ENCODE results near the gene PAOX.

DNA sequence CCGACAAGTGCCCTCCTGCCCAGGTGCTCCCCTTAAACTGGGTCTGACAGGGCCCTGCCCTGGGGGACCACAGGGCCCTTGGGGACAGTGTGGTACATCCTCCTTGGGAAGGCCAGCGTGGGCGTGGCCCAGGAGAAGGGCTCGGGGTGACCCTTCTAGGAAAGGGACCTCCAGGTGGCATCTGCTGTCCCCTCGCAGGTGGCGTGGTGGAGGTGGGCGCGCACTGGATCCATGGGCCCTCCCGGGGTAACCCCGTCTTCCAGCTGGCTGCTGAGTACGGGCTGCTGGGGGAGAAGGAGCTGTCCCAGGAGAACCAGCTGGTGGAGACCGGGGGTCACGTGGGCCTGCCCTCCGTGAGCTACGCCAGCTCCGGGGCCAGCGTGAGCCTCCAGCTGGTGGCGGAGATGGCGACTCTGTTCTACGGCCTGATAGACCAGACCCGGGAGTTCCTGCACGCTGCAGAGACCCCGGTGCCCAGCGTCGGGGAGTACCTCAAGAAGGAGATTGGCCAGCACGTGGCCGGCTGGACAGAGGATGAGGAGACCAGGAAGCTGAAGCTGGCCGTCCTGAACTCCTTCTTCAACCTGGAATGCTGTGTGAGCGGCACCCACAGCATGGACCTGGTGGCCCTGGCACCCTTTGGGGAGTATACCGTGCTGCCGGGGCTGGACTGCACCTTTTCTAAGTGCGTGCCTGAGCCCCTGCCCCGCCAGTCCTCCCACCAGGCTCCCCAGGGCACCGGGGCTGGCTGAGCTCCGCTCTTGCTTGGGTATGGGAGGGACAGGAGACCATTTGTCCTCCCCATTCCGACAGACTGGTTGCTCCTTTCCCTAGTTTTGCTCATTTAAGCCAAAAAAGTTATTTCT lies 972 bp downstream of the PAOX start:
- TF ChIP-seq CTCF (IDR thresholded peaks at IDR 0.05; ENCODE audit: borderline replicate concordance, extremely low read depth, low read length, poor library complexity, severe bottlenecking), result no peak
- TF ChIP-seq EZH2 (IDR thresholded peaks at IDR 0.05; ENCODE audit: borderline replicate concordance, low read depth, low read length, severe bottlenecking), result no peak

Measured in DND-41 (cell line).